Activated effector memory CD4-positive, alpha-beta T cell treated with Interleukin-2 at 50 U/mL for 16 hours (primary cell): ENCODE results near the gene STK39.

ENCODE experiments used
- DNase-seq: peaks from one replicate; pipeline ENCODE4 v3.0.0-alpha.2; 2020

The STK39 gene

GRCh38 chr2:168157070-168157469 is 90.3 kb downstream of the STK39 start:
- no peak for DNase-seq

DNA sequence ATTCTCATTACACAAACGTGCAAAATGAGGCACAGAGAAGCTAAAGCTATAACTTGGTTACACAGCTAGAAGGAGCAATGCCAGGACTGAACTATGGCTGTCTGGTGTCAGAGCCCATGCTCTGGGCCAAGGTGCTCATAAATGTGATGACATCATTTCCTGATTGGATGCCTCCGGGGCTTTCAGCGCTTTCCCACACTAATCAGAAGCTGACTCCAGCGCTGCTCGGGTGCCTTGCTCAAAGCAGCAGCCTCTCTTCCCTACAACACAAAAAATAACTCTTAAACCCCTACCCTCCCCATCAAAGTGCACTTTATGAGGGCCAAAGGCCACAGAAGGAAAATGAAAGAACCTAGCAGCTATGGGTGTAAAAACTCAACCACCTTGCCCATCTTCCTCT is 90.7 kb downstream of the STK39 start:
- DNase-seq = no peak

GRCh38 chr2:168155680-168156079 is 91.7 kb downstream of the STK39 start:
- no peak for DNase-seq

DNA sequence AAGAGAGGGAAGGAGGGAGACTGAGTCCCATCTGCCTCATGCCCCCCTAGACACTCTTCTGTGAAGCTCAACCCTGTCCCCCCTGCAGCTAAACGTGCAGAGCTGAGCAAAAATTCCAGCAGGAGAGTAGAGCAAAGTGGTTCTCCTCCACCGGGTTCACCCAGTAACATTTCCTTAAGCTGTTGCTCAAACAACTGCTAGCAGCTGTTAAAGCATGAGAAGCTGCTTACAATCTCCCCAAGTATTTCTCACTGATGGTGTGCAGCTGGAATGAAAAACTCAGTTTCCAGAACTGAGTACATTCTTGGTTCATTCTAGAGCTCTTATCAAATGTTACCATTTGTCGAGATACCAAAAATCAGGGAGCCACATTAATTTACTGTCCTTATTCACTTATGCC is 92.3 kb downstream of the STK39 start:
- no peak for DNase-seq

DNA sequence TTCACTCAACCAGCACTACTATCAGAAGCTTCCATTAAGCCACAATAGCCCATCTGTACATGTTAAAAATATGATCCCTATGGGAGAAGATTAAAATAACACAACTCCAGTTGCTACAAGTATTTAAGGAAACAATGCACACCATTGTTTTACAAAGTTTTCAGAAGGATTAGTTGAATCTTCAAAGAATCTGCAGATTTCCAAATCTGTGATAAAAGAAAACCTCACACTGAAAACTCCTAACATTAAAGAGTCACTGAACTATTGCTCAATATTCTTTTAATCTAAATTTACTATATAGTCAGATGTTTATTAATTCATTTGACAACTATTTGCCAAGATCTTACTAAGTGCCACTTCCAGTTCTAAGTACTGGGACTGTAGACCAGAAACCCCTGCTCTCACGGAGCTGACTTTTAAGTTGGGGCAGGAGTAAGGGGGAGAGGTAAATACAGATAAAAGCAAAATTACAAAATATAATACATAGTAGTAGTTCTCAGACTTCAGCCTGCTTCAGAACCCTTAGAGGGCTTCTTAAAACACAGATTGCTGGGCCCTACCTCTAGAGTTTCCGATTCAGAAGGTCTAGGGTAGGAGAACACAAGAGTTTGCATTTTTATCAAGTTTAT is 94.4 kb downstream of the STK39 start:
- DNase-seq = no peak

- DNase-seq = no peak
These were observed 97.4 kb downstream of the STK39 start for GRCh38 chr2:168149986-168150385.

- DNase-seq = no peak
These were observed 98.0 kb downstream of the STK39 start for GRCh38 chr2:168149150-168149974.

DNA sequence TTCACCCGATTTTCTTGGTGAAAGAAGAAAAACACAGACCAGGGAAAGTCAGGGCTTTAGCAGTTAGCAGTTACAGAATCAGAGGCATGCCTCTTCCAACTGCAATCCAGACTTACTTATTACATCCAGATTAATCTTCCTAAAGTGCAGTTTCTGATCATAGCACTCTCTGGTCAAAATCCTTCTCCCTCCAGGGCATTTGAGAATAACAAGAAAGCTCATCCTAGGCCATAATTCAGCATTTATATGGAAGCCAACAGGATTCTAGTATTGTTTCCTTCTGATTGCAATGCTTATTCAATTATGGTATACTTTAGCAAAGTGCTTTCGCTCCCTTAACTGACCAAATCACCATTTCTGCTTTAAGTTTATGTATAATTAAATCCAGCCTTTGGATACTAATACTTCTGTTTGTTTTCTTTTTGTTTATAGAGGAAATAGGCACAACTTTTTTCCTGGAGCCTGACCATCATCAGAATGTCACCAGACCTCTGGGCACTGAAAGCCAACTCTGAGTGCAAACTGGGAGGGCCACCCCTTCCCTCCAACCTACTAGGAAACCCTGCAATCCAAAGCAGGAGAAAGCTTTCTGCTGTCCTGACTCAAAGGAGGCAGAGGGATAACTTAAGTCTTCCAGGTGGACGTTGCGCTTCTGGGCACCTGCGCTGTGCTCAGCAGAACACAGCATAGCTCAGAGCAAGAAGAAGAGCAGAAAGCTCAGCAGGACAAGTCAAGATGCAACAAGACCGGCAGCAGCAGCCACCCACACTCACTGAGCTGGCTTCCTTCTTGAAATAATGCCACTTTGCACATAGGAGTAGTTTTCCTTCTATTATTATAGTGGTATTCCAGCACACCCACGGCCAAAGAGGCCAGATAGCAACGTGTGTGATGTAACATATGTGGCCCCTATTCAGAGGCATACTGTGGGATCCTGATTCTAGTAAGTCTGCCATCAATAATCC is 99.3 kb downstream of the STK39 start:
- no peak for DNase-seq

- no peak for DNase-seq
These were observed 100.2 kb downstream of the STK39 start for GRCh38 chr2:168146892-168147810.

DNA sequence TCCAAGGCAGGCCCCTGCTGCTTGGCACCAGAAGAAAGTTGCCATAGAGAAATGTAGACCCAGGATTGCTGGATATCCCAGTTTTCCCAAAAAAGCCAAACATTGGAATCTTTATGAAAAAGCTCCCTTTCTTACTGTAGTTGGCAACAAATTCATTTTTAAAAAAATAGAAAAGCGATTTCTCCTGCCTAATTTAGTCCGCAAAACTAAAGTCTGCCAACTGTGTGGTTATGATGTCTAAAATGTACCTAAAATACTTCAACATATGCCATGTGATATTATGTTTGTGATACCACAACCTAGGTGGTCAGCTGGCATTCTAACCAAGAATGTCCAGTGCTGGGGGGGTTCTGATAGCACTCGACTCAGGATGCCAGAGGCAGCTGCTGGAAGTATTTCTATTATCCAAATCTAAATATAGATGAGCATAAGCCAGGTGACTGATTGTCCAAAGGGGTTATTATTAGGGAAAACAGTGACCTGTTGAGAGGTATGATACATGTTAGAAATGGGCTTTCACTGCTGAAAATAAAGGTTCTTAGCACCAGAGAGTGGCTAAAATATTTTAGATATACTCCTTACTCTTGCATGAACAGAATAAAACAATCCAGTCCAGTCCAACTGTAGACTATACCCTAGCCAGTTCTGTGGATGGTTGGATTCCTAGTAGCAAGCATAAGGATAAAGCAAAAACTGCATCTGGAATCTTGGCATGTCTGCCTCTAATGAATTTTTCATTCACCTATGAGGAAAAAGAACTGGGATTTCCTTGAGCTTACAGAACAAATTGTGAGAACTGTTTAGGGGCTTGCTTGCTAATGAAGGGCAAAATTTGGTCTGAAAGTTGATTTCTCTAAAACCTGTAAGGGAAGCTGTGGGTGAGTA is 101.7 kb downstream of the STK39 start:
- no peak for DNase-seq

- no peak for DNase-seq
These were observed 102.4 kb downstream of the STK39 start for GRCh38 chr2:168145011-168145410.

- no peak for DNase-seq
These were observed 103.6 kb downstream of the STK39 start for GRCh38 chr2:168143813-168144212.

DNA sequence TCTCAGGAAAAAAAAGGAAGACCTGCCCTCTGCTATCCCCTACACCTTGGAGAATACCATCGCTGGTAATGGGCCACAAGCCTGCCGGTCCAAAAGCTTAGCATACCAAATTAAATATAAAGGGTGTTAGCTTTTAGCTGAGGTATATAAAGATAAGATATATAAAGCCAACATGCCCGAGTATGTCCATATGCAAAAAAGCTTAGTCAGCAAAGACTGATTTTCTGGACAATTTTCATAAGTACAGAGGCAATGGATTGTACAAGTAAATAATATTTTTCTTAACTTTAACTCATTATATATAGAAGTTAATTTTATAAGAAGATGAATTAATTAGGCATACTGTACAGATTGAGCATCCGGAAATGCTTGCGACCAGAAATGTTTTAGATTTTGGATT is 106.5 kb downstream of the STK39 start:
- no peak for DNase-seq

DNA sequence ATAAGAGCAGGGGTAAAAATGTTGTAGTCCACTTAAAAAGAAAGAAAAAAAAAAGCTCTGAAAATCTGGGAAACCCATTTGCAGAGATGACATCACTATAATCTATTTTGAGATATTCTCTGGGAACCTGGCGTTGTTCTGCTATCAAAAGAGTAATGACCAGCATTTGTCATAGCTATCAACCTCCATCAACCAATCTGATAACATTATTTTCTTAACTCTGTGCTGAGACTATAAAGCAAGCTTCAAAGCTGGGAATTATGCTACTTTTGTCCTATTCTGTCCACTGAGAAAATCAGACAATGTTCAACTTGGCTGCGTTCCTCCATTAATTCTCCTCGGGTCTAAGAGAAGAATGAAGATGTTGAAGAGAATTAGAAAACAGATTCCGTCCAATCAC is 107.5 kb downstream of the STK39 start:
- no peak for DNase-seq

GRCh38 chr2:168138901-168139300 is 108.5 kb downstream of the STK39 start:
- DNase-seq = no peak

- no peak for DNase-seq
These were observed 109.0 kb downstream of the STK39 start for GRCh38 chr2:168138374-168138773.

GRCh38 chr2:168137510-168138180 is 109.8 kb downstream of the STK39 start:
- DNase-seq = no peak

DNA sequence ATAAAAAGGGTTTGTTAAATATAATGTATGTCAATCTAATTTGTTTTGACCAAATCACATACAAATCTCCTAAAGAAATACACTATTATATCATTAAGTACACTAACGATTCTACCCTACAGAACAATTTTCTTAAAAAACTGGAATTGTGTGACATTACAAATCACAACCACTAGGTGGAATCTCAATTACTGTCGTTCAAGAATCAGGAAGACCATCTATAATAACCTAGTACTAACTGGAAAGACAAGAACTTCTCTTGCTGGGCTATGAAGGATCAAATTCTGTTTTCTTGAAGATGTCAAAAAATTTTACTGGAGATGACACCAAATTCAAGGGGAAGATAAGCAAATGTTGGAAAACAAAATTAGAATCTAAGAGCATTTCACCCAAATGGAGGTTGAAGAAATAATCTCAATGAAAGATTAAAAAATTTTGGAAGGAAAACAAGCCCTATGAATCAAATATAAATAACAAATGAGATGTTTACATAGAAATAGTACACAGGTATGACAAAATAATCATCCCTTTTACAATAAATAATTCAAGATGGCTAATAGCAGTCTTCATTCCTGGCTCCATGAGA is 110.9 kb downstream of the STK39 start:
- no peak for DNase-seq

- no peak for DNase-seq
These were observed 111.8 kb downstream of the STK39 start for GRCh38 chr2:168135630-168136029.

DNA sequence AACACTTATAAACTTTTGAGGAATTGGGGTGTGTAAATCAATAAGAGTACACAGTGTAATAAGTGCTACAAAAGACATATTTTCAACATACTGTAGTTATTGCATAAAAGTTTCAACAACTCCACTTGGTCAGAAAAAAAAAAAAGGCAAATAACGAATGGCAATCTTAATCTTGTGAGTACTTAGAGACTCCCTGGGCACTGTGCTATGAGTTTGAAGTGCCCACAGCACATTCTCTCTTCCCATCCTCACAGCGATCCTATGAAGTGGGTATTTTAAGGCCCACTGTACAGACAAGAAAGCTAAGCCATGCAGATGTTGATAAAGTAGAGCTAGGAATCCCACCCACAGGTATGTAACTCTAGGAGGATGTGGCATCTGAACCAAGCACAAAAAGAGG is 112.3 kb downstream of the STK39 start:
- DNase-seq = no peak
